Stimulated activated memory B cell treated with anti-CD40 and anti-IgM and Interleukin-4, amounts not matched to agents 10 μg/mL and 1 μg/mL and 100 μg/mL, for 72 hours (primary cell): ENCODE measurements around the gene PPP1R13B.

Source experiments
- ATAC-seq: fragments of 150-1000 bp; cut with Tn5 transposase; 2 replicates; pipeline ENCODE4 v1.10.0; 2021
- H3K27ac Mint-ChIP-seq: one replicate; pipeline ENCODE4 v1.8.0; 2022; ENCODE audit warnings: mild to moderate bottlenecking, mixed read lengths
- H3K27me3 Mint-ChIP-seq: one replicate; pipeline ENCODE4 v1.8.0; 2022; ENCODE audit warnings: mixed read lengths
- H3K36me3 Mint-ChIP-seq: one replicate; pipeline ENCODE4 v1.8.0; 2022; ENCODE audit warnings: mixed read lengths
- H3K4me1 Mint-ChIP-seq: one replicate; pipeline ENCODE4 v1.8.0; 2022; ENCODE audit warnings: mixed read lengths
- H3K4me3 Mint-ChIP-seq: one replicate; pipeline ENCODE4 v1.8.0; 2022; ENCODE audit warnings: mild to moderate bottlenecking, moderate library complexity, mixed read lengths
- H3K9me3 Mint-ChIP-seq: one replicate; pipeline ENCODE4 v1.8.0; 2022; ENCODE audit warnings: mixed read lengths

PPP1R13B gene

GRCh38 chr14:103833711-103834110, 13.7 kb downstream of the PPP1R13B start:
- H3K27ac Mint-ChIP-seq = no peak overlapping the region

GRCh38 chr14:103832046-103832445, 15.3 kb downstream of the PPP1R13B start:
- ATAC-seq = no peak
- H3K9me3 Mint-ChIP-seq = no peaks in the 10 kb centered on the region
- no peaks in the 10 kb centered on the region for H3K36me3 Mint-ChIP-seq
- no peaks in the 10 kb centered on the region for H3K4me1 Mint-ChIP-seq
- no peaks in the 10 kb centered on the region for H3K27me3 Mint-ChIP-seq
- H3K27ac Mint-ChIP-seq = no peak overlapping the region
- H3K4me3 Mint-ChIP-seq = no peak overlapping the region

More at GRCh38 chr14:103833711-103834110, 13.7 kb downstream of the PPP1R13B start:
- Mint-ChIP-seq H3K4me1 (peaks cover 4% of the 10 kb centered on the region), H3K4me3 (no peak overlapping the region), H3K36me3 (peaks cover 4% of the 10 kb centered on the region), H3K9me3 (no peaks in the 10 kb centered on the region), H3K27me3 (no peaks in the 10 kb centered on the region)
- no peak for ATAC-seq

GRCh38 chr14:103830511-103831270, 16.7 kb downstream of the PPP1R13B start:
- ATAC-seq = no peak
- H3K27ac Mint-ChIP-seq = no peak overlapping the region
- H3K9me3 Mint-ChIP-seq = no peaks in the 10 kb centered on the region
- no peak overlapping the region for H3K4me3 Mint-ChIP-seq
- H3K36me3 Mint-ChIP-seq = no peaks in the 10 kb centered on the region
- H3K27me3 Mint-ChIP-seq = no peaks in the 10 kb centered on the region
- no peaks in the 10 kb centered on the region for H3K4me1 Mint-ChIP-seq

GRCh38 chr14:103828315-103828967, 18.9 kb downstream of the PPP1R13B start:
- Mint-ChIP-seq H3K36me3 (no peaks in the 10 kb centered on the region), H3K4me3 (no peak overlapping the region), H3K4me1 (peaks cover 11% of the 10 kb centered on the region), H3K27me3 (no peaks in the 10 kb centered on the region), H3K27ac (no peak overlapping the region), H3K9me3 (no peaks in the 10 kb centered on the region)
- no peak for ATAC-seq

GRCh38 chr14:103825101-103825500, 22.3 kb downstream of the PPP1R13B start:
- no peaks in the 10 kb centered on the region for H3K36me3 Mint-ChIP-seq
- no peaks in the 10 kb centered on the region for H3K27me3 Mint-ChIP-seq
- no peaks in the 10 kb centered on the region for H3K9me3 Mint-ChIP-seq
- H3K27ac Mint-ChIP-seq = no peak overlapping the region
- no peak for ATAC-seq
- no peak overlapping the region for H3K4me3 Mint-ChIP-seq
- H3K4me1 Mint-ChIP-seq = peaks cover 27% of the 10 kb centered on the region

- Mint-ChIP-seq H3K27ac (no peak overlapping the region), H3K36me3 (no peaks in the 10 kb centered on the region), H3K4me3 (no peak overlapping the region), H3K9me3 (no peaks in the 10 kb centered on the region), H3K4me1 (peaks cover 49% of the 10 kb centered on the region), H3K27me3 (no peaks in the 10 kb centered on the region)
- no peak for ATAC-seq
Measured at GRCh38 chr14:103820908-103821307, 26.5 kb downstream of the PPP1R13B start.

GRCh38 chr14:103820382-103820781, 27.0 kb downstream of the PPP1R13B start:
- peaks cover 49% of the 10 kb centered on the region for H3K4me1 Mint-ChIP-seq
- H3K27ac Mint-ChIP-seq = peak overlapping the region; percentile 63
- H3K9me3 Mint-ChIP-seq = no peaks in the 10 kb centered on the region
- no peak for ATAC-seq
- H3K4me3 Mint-ChIP-seq = no peak overlapping the region
- no peaks in the 10 kb centered on the region for H3K36me3 Mint-ChIP-seq
- H3K27me3 Mint-ChIP-seq = no peaks in the 10 kb centered on the region

GRCh38 chr14:103819503-103820307, 27.7 kb downstream of the PPP1R13B start:
- no peak for ATAC-seq
- no peaks in the 10 kb centered on the region for H3K9me3 Mint-ChIP-seq
- peaks cover 6% of the 10 kb centered on the region for H3K36me3 Mint-ChIP-seq
- H3K4me1 Mint-ChIP-seq = peaks cover 48% of the 10 kb centered on the region
- H3K27ac Mint-ChIP-seq = peak overlapping the region; percentile 63
- H3K27me3 Mint-ChIP-seq = no peaks in the 10 kb centered on the region
- no peak overlapping the region for H3K4me3 Mint-ChIP-seq

GRCh38 chr14:103818870-103819269, 28.5 kb downstream of the PPP1R13B start:
- Mint-ChIP-seq H3K27ac (peak overlapping the region; percentile 63), H3K27me3 (no peaks in the 10 kb centered on the region), H3K36me3 (peaks cover 6% of the 10 kb centered on the region), H3K4me3 (no peak overlapping the region), H3K9me3 (no peaks in the 10 kb centered on the region), H3K4me1 (peaks cover 48% of the 10 kb centered on the region)
- ATAC-seq = no peak

DNA sequence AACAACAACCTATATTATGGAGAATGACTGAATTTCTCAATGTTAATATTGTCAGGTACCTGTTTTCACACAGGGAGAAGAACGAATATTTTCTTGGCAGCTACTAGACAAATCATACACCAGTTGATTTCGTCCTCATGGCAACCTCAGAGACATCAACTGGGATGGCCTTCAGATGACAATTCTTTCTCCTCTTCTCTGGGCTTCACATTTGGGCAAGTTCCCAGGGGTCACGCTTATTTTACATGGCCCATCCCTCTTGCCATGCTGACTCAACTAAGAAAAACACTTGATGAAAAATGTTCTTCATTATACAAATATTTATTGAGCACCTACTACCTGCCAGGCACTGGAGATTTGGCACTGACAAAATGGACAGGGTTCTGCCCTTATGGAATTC, 29.0 kb downstream of the PPP1R13B start:
- ATAC-seq = no peak
- Mint-ChIP-seq H3K36me3 (peaks cover 6% of the 10 kb centered on the region), H3K27me3 (no peaks in the 10 kb centered on the region), H3K27ac (no peak overlapping the region), H3K9me3 (no peaks in the 10 kb centered on the region), H3K4me3 (no peak overlapping the region), H3K4me1 (peaks cover 43% of the 10 kb centered on the region)

DNA sequence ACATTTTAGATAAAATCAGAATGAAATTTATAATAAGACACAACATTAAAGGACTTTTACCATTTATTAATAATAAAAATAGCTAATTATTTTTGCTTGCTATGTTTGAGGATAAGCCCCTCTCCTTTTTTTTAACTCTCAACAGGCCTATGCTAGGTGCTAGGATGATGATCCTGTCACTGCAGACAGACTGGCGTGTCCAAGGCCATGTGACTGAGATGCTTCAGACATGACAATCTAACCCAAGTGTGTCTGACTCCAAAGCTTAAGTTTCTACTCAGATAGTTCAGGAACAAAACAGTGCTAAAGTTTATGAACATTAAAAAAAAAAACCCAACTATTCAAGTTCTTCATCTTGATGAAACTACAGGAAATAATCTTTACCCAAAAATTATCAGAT, 29.8 kb downstream of the PPP1R13B start:
- Mint-ChIP-seq H3K27me3 (no peaks in the 10 kb centered on the region), H3K36me3 (peaks cover 6% of the 10 kb centered on the region), H3K4me1 (peaks cover 40% of the 10 kb centered on the region), H3K9me3 (no peaks in the 10 kb centered on the region), H3K27ac (no peak overlapping the region), H3K4me3 (no peak overlapping the region)
- no peak for ATAC-seq

DNA sequence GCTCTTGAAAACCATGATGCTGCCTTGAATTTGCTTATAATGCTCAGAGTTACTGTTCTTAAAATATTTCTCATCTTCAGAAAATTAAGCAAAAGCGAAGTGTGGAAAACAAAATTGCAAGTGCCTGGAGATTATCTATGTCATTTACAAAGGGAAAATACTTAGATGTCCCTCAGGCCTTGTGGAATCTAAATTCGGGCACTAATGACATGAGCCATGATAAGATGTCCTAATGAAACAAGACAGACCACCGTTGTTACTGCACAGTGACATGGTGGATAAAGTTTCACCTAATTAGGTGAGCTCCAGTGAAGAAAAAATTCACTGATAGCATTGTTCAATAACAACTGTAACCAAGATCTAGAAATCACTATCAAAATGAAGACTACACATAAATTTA, 30.4 kb downstream of the PPP1R13B start:
- H3K9me3 Mint-ChIP-seq = no peaks in the 10 kb centered on the region
- peaks cover 40% of the 10 kb centered on the region for H3K4me1 Mint-ChIP-seq
- H3K36me3 Mint-ChIP-seq = peaks cover 6% of the 10 kb centered on the region
- H3K4me3 Mint-ChIP-seq = no peak overlapping the region
- no peak for ATAC-seq
- no peak overlapping the region for H3K27ac Mint-ChIP-seq
- no peaks in the 10 kb centered on the region for H3K27me3 Mint-ChIP-seq

DNA sequence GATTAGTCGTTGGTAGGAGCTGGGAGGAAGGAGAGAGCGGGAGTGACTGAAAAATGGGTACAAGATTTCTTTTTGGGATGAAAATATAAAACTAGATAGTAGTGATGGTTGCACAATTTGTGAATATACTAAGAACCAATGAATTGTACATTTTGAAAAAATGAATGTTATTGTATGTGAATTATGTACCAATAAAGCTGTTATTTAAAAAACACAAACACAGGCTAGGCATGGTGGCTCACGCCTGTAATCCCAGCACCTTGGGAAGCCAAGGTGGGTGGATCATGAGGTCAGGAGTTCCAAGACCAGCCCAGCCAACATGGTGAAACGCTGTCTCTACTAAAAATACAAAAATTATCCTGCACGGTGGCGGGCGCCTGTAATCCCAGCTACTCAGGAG, 32.1 kb downstream of the PPP1R13B start:
- no peaks in the 10 kb centered on the region for H3K9me3 Mint-ChIP-seq
- H3K36me3 Mint-ChIP-seq = peaks cover 6% of the 10 kb centered on the region
- peaks cover 29% of the 10 kb centered on the region for H3K4me1 Mint-ChIP-seq
- ATAC-seq = no peak
- no peak overlapping the region for H3K4me3 Mint-ChIP-seq
- H3K27ac Mint-ChIP-seq = no peak overlapping the region
- H3K27me3 Mint-ChIP-seq = no peaks in the 10 kb centered on the region

GRCh38 chr14:103811189-103811588, 36.2 kb downstream of the PPP1R13B start:
- no peak for ATAC-seq

GRCh38 chr14:103808403-103809001, 38.9 kb downstream of the PPP1R13B start:
- Mint-ChIP-seq H3K4me3 (no peak overlapping the region), H3K27me3 (no peaks in the 10 kb centered on the region), H3K27ac (no peak overlapping the region), H3K36me3 (no peaks in the 10 kb centered on the region), H3K9me3 (no peaks in the 10 kb centered on the region), H3K4me1 (peaks cover 23% of the 10 kb centered on the region)
- ATAC-seq = peak; percentile 79

More at GRCh38 chr14:103811189-103811588, 36.2 kb downstream of the PPP1R13B start:
- peaks cover 17% of the 10 kb centered on the region for H3K4me1 Mint-ChIP-seq
- H3K27me3 Mint-ChIP-seq = no peaks in the 10 kb centered on the region
- H3K4me3 Mint-ChIP-seq = no peak overlapping the region
- no peaks in the 10 kb centered on the region for H3K9me3 Mint-ChIP-seq
- peaks cover 6% of the 10 kb centered on the region for H3K36me3 Mint-ChIP-seq
- no peak overlapping the region for H3K27ac Mint-ChIP-seq
